Measurements from ENCODE around the gene ARFGAP3. TPM values are rescaled to one million over a fixed set of nuclear protein-coding genes. Genes with fewer than 3 reads are reported as not detected.

The ARFGAP3 gene
- polyA plus RNA-seq, 1 of the 3 experiments (the other 2 are of a cell fraction) = 12.6 TPM

- no peaks in the 10 kb centered on the region for H4K20me1 ChIP-seq (ENCODE audit: insufficient read depth)
- no peaks in the 10 kb centered on the region for H3K79me2 ChIP-seq (ENCODE audit: insufficient read depth)
- H3K4me1 ChIP-seq (ENCODE audit: control insufficient read depth in 1 of 2, insufficient read depth in 2 of 2, low read depth in 1 of 2, low read length in 1 of 2) = peaks cover 0 to 2% of the 10 kb centered on the region in 2 experiments; a peak in 1 of 4 replicates
- H3F3A ChIP-seq (replicated peaks; ENCODE audit: insufficient read depth) = no peaks in the 10 kb centered on the region
- CTCF ChIA-PET = no interaction called here
- 88% methylated on average over 2 of the region's 8 CpGs for WGBS (ENCODE audit: low lambda C conversion rate)
- no peak overlapping the region for H3K4me2 ChIP-seq
- H3K4me3 ChIP-seq (ENCODE audit: low read depth in 2 of 2, low read length in 1 of 2) = no peak overlapping the region
- no peaks in the 10 kb centered on the region for H3K9me3 ChIP-seq
- no peak overlapping the region for H2AFZ ChIP-seq (ENCODE audit: low read depth)
- no peak for DNase-seq
- H3K36me3 ChIP-seq (replicated peaks in 1 of 2; ENCODE audit: control insufficient read depth in 1 of 2, insufficient read depth in 2 of 2, low read length in 1 of 2) = no peaks in the 10 kb centered on the region
- no peak overlapping the region for H3K9ac ChIP-seq
- TF ChIP-seq, protein P1, sequence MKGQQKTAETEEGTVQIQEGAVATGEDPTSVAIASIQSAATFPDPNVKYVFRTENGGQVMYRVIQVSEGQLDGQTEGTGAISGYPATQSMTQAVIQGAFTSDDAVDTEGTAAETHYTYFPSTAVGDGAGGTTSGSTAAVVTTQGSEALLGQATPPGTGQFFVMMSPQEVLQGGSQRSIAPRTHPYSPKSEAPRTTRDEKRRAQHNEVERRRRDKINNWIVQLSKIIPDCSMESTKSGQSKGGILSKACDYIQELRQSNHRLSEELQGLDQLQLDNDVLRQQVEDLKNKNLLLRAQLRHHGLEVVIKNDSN (IDR thresholded peaks at IDR 0.05; ENCODE audit: borderline replicate concordance, low read depth) = no peak
- TF ChIP-seq YY1 (IDR thresholded peaks at IDR 0.05; ENCODE audit: low read depth) = no peak
- no peak for TF ChIP-seq FOXM1 (IDR thresholded peaks at IDR 0.05; ENCODE audit: low read depth)
- no peak for TF ChIP-seq GABPA (IDR thresholded peaks at IDR 0.05; ENCODE audit: low read depth)
- TF ChIP-seq REST (IDR thresholded peaks at IDR 0.05; ENCODE audit: low read depth, low read length) = no peak
- TF ChIP-seq POLR2AphosphoS5 (IDR thresholded peaks at IDR 0.05; ENCODE audit: low read depth, low read length) = no peak
- no peak for TF ChIP-seq MXI1 (IDR thresholded peaks at IDR 0.05; ENCODE audit: low read depth, low read length)
- TF ChIP-seq NFIC (IDR thresholded peaks at IDR 0.05; ENCODE audit: borderline replicate concordance) = no peak
- TF ChIP-seq FOSL2 (IDR thresholded peaks at IDR 0.05; ENCODE audit: borderline replicate concordance, low read depth) = no peak
- TF ChIP-seq PBX3 (IDR thresholded peaks at IDR 0.05) = no peak
- TF ChIP-seq RFX5 (IDR thresholded peaks at IDR 0.05; ENCODE audit: low read length) = no peak
- no peak for TF ChIP-seq ZBTB33 (IDR thresholded peaks at IDR 0.05; ENCODE audit: borderline replicate concordance, low read depth)
- TF ChIP-seq JUND (IDR thresholded peaks at IDR 0.05) = no peak
- no peak overlapping the region for H3K27ac ChIP-seq (ENCODE audit: low read depth in 2 of 2, low read length in 1 of 2)
- no peaks in the 10 kb centered on the region for H3K9me2 ChIP-seq
- no peaks in the 10 kb centered on the region for H3K27me3 ChIP-seq (ENCODE audit: insufficient read depth)
- POLR2A ChIA-PET = no interaction called here
Observed at GRCh38 chr22:42869463-42869862, 12.4 kb upstream of the ARFGAP3 start.

All from SK-N-SH (cell line).